Karpas-422 (cell line): ENCODE data around the gene VSTM4. TPM values are rescaled to one million over a fixed set of nuclear protein-coding genes. Genes with fewer than 3 reads are reported as not detected.

Experiments
- DNase-seq: peaks from one replicate; pipeline ENCODE4 v3.0.0-alpha.2; 2015
- H2AFZ ChIP-seq: fragments of 200-600 bp; sonication (generic); 2 replicates; pipeline ENCODE4 v1.6.1; 2014; ENCODE audit warnings: antibody characterized with exemption, low read length, mixed read lengths
- H3K27ac ChIP-seq: fragments of 200-600 bp; sonication (generic); 2 replicates; pipeline ENCODE4 v1.5.1; 2014; ENCODE audit warnings: mild to moderate bottlenecking, low read length, moderate library complexity
- H3K27me3 ChIP-seq: fragments of 200-600 bp; sonication (generic); 2 replicates; pipeline ENCODE4 v1.6.1; 2014; ENCODE audit warnings: low read length, mixed read lengths
- H3K36me3 ChIP-seq: fragments of 200-600 bp; sonication (generic); 2 replicates; pipeline ENCODE4 v1.6.1; 2014; ENCODE audit warnings: low read length, mixed read lengths; ENCODE audit not compliant: insufficient read depth
- H3K4me1 ChIP-seq: fragments of 200-600 bp; sonication (generic); 2 replicates; pipeline ENCODE4 v1.6.1; 2014; ENCODE audit warnings: mild to moderate bottlenecking, low read length, mixed read lengths
- H3K4me2 ChIP-seq: fragments of 200-600 bp; sonication (generic); 2 replicates; pipeline ENCODE4 v1.6.1; 2014; ENCODE audit warnings: low read length, low read depth, mild to moderate bottlenecking; ENCODE audit not compliant: poor library complexity, severe bottlenecking
- H3K4me3 ChIP-seq: fragments of 200-600 bp; sonication (generic); 2 replicates; pipeline ENCODE4 v1.5.1; 2014; ENCODE audit warnings: mild to moderate bottlenecking, antibody characterized with exemption, low read length, mixed read lengths
- H3K79me2 ChIP-seq: fragments of 200-600 bp; sonication (generic); 2 replicates; pipeline ENCODE4 v1.6.1; 2014; ENCODE audit warnings: mild to moderate bottlenecking, low read length, mixed read lengths
- H3K9ac ChIP-seq: fragments of 200-600 bp; sonication (generic); 2 replicates; pipeline ENCODE4 v1.6.0; 2014; ENCODE audit warnings: low read length
- H3K9me2 ChIP-seq: fragments of 200-600 bp; sonication (generic), shearing (Covaris generic); replicated peaks from 2 replicates; pipeline ENCODE4 v1.6.0; 2014; ENCODE audit warnings: mild to moderate bottlenecking, low read length, moderate library complexity; ENCODE audit not compliant: insufficient read depth
- H3K9me3 ChIP-seq: fragments of 300-700, 200-600 bp; sonication (generic); 2 replicates; pipeline ENCODE4 v1.6.1; 2014; ENCODE audit warnings: low read length, mixed read lengths
- H4K20me1 ChIP-seq: fragments of 200-600 bp; sonication (generic); 2 replicates; pipeline ENCODE4 v1.6.1; 2014; ENCODE audit warnings: mild to moderate bottlenecking, antibody characterized with exemption, low read length, low read depth; ENCODE audit not compliant: insufficient read depth
- total RNA-seq: library from RNA; depleted of rRNA; stranded (reverse); fragments of >200 nt; shearing (Covaris generic); gene quantifications from 2 replicates; pipeline ENCODE4 v1.2.3, GENCODE V29; 2014; ENCODE audit warnings: low replicate concordance

VSTM4 gene
- total RNA-seq, 1 experiment from 2014 or later = not detected

DNA sequence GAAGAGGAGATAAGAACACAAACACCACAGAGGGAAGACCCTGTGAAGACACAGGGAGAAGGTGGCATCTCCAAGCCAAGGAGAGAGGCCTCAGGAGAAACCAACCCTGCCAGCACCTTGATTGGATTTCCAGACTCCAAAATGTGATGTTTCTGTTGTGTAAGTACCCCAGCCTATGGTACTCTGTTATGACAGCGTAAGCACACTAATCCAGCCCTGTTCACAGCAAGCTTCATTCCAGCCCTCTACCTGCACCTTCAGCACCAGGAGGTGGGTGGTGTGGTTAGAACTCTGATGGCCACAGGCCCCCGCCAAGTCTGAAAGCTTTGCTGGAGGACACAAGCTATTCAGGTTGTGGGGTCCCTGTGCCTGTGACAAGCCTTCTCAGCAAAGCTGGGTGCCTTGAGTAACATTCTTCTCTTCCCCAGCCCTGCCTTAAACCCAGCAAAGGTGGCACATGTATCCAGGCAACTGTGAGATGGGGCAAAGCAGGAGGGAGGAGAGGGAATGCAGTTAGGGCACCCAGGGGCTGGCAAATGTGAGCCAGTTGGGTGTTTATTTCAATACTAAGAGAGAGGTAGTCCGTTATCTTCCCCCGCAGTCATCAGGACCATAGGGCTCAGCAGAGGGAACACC lies 4.5 kb downstream of the VSTM4 start:
- Histone ChIP-seq H3K27me3 (no peaks in the 10 kb centered on the region), H2AFZ (no peak overlapping the region)
- no peak for DNase-seq

DNA sequence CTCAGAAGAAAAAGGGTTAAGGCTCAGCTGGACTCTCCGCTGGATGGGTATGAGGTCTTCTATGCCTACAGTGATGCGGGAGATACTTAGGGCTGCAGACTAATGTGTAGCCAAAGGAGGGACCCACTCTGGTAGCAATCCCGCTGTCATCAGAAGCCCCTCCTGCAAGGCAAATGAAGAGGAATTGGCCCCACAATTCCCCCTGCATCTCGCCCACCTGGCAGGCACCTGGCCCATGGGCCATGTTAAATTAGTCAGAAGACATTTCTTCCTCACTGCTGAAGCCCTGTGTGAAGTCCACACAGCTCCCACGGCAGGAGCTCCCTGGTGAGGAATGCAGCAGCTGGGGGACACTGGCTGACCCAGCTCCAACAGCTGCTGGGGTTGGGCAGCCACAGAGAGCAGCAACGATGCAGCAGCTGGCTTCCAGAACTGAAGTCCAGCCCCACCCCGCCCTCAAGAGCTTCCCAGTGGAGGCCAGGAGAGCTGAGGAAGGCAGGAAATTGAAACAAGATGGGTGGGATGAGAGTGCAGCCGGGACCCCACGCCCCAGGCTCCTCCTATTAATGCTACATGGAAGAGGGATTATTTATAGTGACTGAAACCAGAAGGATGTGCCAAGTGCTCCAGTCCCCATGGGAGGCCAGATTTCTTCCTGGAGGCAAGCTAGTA lies 5.5 kb downstream of the VSTM4 start:
- DNase-seq = no peak
- Histone ChIP-seq H3K27me3 (no peaks in the 10 kb centered on the region), H3K4me3 (no peak overlapping the region), H3K4me1 (no peaks in the 10 kb centered on the region), H3K27ac (no peak overlapping the region), H3K4me2 (no peak overlapping the region), H3K9ac (no peak overlapping the region), H2AFZ (no peak overlapping the region), H3K79me2 (no peaks in the 10 kb centered on the region), H3K9me3 (no peaks in the 10 kb centered on the region), H4K20me1 (no peaks in the 10 kb centered on the region), H3K36me3 (no peaks in the 10 kb centered on the region), H3K9me2 (no peaks in the 10 kb centered on the region)

More for the DNA sequence above, 4.5 kb downstream of the VSTM4 start:
- no peak overlapping the region for H3K9ac ChIP-seq
- no peak overlapping the region for H3K4me2 ChIP-seq
- no peak overlapping the region for H3K4me3 ChIP-seq
- no peak overlapping the region for H3K27ac ChIP-seq
- no peaks in the 10 kb centered on the region for H3K36me3 ChIP-seq
- no peaks in the 10 kb centered on the region for H3K9me3 ChIP-seq
- no peaks in the 10 kb centered on the region for H4K20me1 ChIP-seq
- H3K9me2 ChIP-seq = no peaks in the 10 kb centered on the region
- no peaks in the 10 kb centered on the region for H3K4me1 ChIP-seq
- H3K79me2 ChIP-seq = no peaks in the 10 kb centered on the region

DNA sequence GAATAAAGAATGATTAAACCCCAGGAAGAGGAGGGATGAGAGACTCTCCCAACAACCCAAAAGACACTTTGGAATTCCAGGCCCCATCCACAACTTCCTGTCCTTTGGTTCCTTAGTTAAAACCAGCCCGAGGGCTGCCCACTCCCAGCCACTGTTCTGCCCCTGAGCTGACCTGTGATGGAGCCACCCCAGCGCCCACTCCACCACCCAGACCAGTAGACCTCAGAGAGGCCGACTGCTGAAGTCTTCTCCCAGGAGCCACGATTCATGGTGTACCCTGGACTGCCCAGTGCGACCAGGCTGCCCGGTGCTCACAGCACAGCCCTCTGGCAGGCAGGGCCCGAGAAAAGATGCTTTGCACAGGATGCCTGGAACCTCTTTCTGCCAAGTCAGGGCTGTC lies 6.7 kb downstream of the VSTM4 start:
- no peak for DNase-seq
- Histone ChIP-seq H3K79me2 (no peaks in the 10 kb centered on the region), H3K9ac (no peak overlapping the region), H3K9me2 (no peaks in the 10 kb centered on the region), H3K27ac (no peak overlapping the region), H3K4me3 (no peak overlapping the region), H3K36me3 (no peaks in the 10 kb centered on the region), H4K20me1 (no peaks in the 10 kb centered on the region), H3K27me3 (no peaks in the 10 kb centered on the region), H2AFZ (no peak overlapping the region), H3K9me3 (no peaks in the 10 kb centered on the region), H3K4me1 (no peaks in the 10 kb centered on the region), H3K4me2 (no peak overlapping the region)

DNA sequence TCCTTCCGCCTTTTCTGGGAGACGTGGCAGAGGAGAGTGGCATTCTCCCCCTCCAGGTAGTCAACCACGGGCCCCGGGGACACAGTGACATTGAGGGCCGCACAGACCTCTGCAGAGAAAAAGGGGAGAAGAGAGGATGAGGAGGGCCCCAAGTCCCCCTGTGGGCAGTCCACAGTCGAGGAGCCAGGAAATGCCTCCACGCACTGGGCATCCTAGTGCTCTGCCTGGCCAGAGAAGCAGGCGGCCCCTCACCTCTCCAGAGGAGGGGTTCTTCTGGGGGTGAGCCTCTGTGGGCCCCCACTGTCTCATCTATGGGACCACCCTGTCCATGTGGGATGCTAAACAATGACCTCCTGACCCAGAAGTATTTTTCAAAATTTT lies 7.4 kb downstream of the VSTM4 start:
- DNase-seq = no peak
- H3K4me2 ChIP-seq = no peak overlapping the region
- H3K4me3 ChIP-seq = no peak overlapping the region
- H3K27me3 ChIP-seq = no peaks in the 10 kb centered on the region
- no peaks in the 10 kb centered on the region for H3K36me3 ChIP-seq
- H3K4me1 ChIP-seq = no peaks in the 10 kb centered on the region
- no peaks in the 10 kb centered on the region for H3K9me2 ChIP-seq
- no peaks in the 10 kb centered on the region for H4K20me1 ChIP-seq
- H3K9me3 ChIP-seq = no peaks in the 10 kb centered on the region
- H3K9ac ChIP-seq = no peak overlapping the region
- H3K79me2 ChIP-seq = no peaks in the 10 kb centered on the region
- no peak overlapping the region for H3K27ac ChIP-seq
- no peak overlapping the region for H2AFZ ChIP-seq

DNA sequence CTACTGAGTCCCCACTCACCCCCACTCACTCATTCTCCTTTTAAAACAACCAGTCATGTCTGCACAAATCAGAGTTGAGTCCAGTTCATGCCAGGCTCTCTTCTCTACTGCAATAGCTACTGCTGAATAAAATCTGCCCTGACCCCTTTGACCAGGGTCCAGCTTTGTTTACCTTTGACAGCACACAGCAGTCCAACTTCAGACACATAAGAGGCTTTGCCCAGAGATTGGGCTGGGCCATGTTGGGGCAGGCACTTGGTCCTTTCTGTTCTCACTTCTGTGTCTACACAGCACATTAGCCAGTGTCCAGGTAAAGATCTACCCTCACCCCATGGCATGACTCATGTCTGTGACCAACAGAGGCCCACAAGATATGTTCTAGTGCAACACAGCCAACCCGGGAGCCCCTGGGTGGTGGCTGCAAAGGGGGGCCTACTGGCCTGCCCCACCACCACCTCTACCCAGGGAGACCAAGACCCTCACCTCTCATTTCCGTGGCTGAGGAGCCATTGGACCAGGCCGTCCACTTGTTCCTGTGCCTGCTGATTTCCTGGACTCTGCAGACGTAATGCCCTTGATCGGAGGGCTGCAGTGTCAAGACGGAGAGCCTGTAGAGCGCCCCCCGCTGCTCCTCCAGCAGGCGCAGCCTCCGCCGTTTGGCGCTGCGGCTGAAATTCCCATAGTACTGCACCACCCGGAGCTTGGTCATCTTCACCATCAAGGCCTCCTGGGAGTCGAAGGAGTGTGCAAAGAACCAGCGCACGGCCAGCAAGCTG lies 8.0 kb downstream of the VSTM4 start:
- H3K4me2 ChIP-seq = no peak overlapping the region
- no peaks in the 10 kb centered on the region for H3K4me1 ChIP-seq
- no peak overlapping the region for H2AFZ ChIP-seq
- no peak overlapping the region for H3K9ac ChIP-seq
- H3K9me2 ChIP-seq = no peaks in the 10 kb centered on the region
- no peaks in the 10 kb centered on the region for H3K27me3 ChIP-seq
- H3K27ac ChIP-seq = no peak overlapping the region
- no peaks in the 10 kb centered on the region for H3K9me3 ChIP-seq
- no peak overlapping the region for H3K4me3 ChIP-seq
- no peak for DNase-seq
- H4K20me1 ChIP-seq = no peaks in the 10 kb centered on the region
- H3K79me2 ChIP-seq = no peaks in the 10 kb centered on the region
- H3K36me3 ChIP-seq = no peaks in the 10 kb centered on the region

DNA sequence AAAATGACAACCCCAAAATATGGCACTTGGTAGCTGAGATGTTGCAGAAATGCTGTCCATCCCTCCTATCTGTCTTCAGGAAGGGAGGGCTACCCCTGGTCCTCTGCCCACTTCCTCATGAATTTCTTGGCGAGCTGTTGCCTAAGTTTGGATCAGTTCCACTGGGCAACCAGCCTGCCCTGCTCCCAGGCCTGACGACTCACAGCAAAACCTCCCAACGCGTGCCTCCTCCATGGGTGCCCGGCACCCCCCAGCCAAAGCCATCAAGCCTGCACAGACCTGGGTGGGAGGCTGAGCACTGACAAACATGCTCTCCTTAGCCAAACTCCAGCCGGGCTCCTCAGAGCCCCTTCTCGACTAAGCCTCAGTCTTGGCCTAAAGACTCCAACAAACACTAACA lies 8.9 kb downstream of the VSTM4 start:
- H4K20me1 ChIP-seq = no peaks in the 10 kb centered on the region
- no peaks in the 10 kb centered on the region for H3K4me1 ChIP-seq
- no peak overlapping the region for H3K4me2 ChIP-seq
- no peak overlapping the region for H3K4me3 ChIP-seq
- no peaks in the 10 kb centered on the region for H3K9me2 ChIP-seq
- no peaks in the 10 kb centered on the region for H3K27me3 ChIP-seq
- H3K79me2 ChIP-seq = no peaks in the 10 kb centered on the region
- no peak overlapping the region for H2AFZ ChIP-seq
- no peaks in the 10 kb centered on the region for H3K36me3 ChIP-seq
- H3K9me3 ChIP-seq = no peaks in the 10 kb centered on the region
- no peak overlapping the region for H3K9ac ChIP-seq
- DNase-seq = no peak
- no peak overlapping the region for H3K27ac ChIP-seq

DNA sequence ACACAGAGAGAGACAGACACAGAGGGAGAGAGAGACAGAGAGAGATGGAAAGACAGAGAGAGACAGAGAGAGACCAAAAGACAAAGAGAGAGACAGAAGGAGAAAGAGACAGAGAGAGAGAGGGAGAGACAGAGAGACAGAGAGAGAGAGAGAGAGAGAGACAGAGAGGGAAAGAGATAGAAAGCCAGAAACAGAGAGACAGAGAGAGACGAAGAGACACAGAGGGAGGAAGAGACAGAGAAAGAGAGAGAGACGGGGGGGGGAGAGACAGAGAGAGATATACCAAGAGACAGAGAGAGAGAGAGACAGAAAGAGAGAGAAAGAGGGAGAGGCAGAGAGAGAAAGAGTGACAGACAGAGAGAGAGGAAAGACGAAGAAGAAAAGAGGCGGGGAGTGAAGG lies 10.2 kb downstream of the VSTM4 start:
- Histone ChIP-seq H3K9ac (no peak overlapping the region), H3K4me1 (no peaks in the 10 kb centered on the region), H2AFZ (no peak overlapping the region), H3K4me2 (no peak overlapping the region), H3K27ac (no peak overlapping the region), H3K79me2 (no peaks in the 10 kb centered on the region), H3K4me3 (no peak overlapping the region), H3K36me3 (no peaks in the 10 kb centered on the region), H3K9me3 (no peaks in the 10 kb centered on the region), H3K9me2 (no peaks in the 10 kb centered on the region), H4K20me1 (no peaks in the 10 kb centered on the region), H3K27me3 (no peaks in the 10 kb centered on the region)
- no peak for DNase-seq

DNA sequence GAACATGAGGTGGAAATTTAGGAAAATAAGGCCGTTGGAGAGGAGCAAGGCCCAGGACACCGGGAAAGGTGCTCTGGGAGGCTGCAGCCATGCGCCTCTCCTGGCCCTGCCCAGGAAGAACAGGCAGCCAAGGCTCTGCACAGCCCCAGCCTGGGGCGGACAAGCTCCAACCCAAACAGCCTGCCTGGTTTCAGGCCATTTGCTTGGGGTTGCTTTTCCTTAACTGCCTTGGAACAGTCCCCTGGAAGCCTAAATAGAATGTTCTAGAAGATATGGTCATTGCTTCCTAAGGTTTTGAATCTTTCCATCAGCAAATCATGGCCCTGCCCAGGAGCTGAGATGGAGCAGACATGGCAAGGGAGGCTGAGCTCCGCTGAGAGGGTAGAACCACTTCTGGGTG lies 11.0 kb downstream of the VSTM4 start:
- no peak overlapping the region for H3K4me2 ChIP-seq
- no peak for DNase-seq
- no peaks in the 10 kb centered on the region for H3K79me2 ChIP-seq
- no peaks in the 10 kb centered on the region for H3K9me2 ChIP-seq
- H3K27me3 ChIP-seq = no peaks in the 10 kb centered on the region
- H3K4me1 ChIP-seq = no peaks in the 10 kb centered on the region
- H3K9ac ChIP-seq = no peak overlapping the region
- no peaks in the 10 kb centered on the region for H4K20me1 ChIP-seq
- H3K36me3 ChIP-seq = no peaks in the 10 kb centered on the region
- no peaks in the 10 kb centered on the region for H3K9me3 ChIP-seq
- H3K4me3 ChIP-seq = no peak overlapping the region
- no peak overlapping the region for H2AFZ ChIP-seq
- H3K27ac ChIP-seq = no peak overlapping the region
